Brain microvascular endothelial cell (primary cell): ENCODE data around the gene HAUS7.

Source experiments
- DNase-seq: peaks from one replicate; pipeline ENCODE4 v3.0.0-alpha.2; 2020
- H3K27ac ChIP-seq: fragments of 250-450 bp; sonication (Bioruptor Pico); 2 replicates; pipeline ENCODE4 v1.5.1; 2020; ENCODE audit warnings: mild to moderate bottlenecking, moderate library complexity
- H3K27me3 ChIP-seq: fragments of 250-450 bp; sonication (Bioruptor Pico); replicated peaks from 2 replicates; pipeline ENCODE4 v1.5.1; 2020; ENCODE audit warnings: mild to moderate bottlenecking
- H3K36me3 ChIP-seq: fragments of 250-450 bp; sonication (Bioruptor Pico); replicated peaks from 2 replicates; pipeline ENCODE4 v1.5.1; 2020; ENCODE audit warnings: mild to moderate bottlenecking
- H3K4me3 ChIP-seq: 2 replicates; pipeline ENCODE4 v1.5.1; 2011; ENCODE audit warnings: low read depth, mild to moderate bottlenecking, control low read depth, low read length, moderate library complexity
- CTCF ChIP-seq: IDR thresholded peaks from 2 replicates; pipeline ENCODE4 v1.5.1; 2011; ENCODE audit warnings: low read depth, mild to moderate bottlenecking, moderate library complexity, low read length, control low read depth, inconsistent platforms; ENCODE audit errors: missing control alignments
- in situ Hi-C: cut with HindIII; loops from 2 replicates; pipeline ENCODE4 v1.10.0; 2017; ENCODE audit warnings: low sequenced_read_pairs, low pct_ligation_motif_present

Gene HAUS7

DNA sequence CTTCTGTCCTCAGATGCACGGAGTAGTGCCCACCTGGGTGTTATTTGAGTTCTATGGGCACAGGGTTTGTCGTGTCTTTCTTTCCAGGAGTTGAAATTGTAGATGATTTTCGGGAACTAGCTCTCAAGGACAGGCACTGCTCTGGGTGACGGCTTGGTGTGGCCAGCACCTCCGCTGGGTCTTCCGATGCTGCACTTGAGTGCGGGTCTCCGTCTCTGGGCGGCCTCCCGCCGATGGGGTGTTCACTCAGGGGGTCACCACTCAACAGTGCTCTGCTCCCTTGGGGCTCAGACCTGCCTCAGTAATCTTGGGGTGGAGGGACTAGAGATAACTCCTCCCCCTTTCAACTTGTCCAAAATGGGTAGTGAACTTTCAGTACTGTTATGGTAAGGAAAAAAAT, 56.6 kb downstream of the HAUS7 start:
- Histone ChIP-seq H3K4me3 (no peak overlapping the region), H3K27ac (no peak overlapping the region), H3K36me3 (no peaks in the 10 kb centered on the region), H3K27me3 (peaks cover 3% of the 10 kb centered on the region)
- no peak for TF ChIP-seq CTCF
- no peak for DNase-seq
- in situ Hi-C loops = no loop called here

DNA sequence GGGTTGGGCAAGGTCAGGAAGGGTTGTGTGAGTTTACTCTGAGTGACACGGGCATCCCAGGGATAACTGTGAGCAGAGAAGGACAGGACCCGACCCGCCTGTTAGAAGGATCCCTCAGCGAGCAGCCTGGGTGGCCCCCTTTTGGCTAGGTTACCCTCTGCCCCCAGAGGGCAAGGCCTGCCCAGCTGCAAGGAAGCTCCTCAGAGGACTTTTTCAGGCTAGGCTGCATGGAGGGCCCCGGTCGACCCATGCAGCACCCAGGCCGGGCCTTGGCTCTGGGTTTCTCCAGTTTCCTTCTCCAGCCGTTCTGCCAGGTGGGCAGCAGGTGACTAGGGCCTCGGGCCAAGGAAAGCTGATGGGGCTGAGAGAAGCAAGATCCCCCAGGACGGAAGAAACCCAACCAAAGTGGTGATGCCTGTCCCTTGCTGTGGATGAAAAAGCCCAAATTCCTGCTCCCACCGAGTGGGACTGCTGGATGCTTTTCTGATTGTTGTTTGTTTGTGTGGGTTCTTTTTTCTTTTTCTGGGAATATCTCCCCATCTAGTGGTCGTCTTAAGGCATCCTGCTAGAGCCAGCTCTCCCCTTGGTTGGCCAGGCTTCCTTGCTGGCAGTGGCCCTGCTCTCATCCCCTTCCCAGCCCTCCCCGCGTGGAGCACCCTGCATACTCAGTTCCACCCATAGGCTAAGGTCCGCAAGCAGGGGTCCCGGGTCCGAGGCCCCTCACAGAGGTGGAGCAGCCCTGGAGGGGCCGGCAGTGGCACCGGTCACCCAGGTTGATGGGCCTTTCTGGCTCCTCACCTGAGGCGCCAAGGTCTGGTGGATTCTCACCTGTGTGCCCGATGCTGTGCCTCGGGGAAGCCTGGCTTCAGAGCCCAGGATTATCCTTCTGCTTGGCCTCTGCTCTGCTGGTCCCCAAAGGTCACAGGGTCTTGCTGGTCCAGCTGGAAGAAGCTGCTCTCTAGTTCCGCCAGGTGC, 57.3 kb downstream of the HAUS7 start:
- TF ChIP-seq CTCF = peak; percentile 35

DNA sequence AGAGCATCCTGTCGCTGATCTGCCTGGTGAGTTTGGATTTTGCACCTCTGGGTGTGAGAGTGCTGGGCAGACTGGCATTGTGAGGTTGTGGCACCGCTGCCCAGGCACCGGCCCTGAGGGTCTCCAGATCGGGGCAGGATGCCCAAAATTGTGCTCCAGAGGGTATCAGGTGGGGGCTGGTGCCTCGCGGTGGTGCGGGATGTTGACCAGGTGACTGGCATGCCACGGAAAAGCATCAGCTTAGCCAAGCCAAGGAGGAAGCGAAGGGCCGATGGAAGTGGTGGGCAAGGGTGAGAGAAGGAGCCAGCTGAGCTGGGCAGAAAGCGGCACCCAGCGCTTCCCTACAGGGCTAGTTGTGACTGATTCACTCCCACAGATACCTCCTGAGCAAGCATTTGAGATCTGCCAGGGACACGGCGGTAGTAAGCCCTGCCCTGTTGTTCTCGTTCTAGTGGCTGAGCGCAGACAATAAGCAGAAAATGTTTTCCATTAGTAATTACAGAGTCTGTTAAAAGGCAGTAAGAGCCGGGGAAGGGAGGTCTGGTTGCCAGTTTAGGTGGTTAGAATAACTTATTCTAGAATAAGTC, 58.3 kb downstream of the HAUS7 start:
- Histone ChIP-seq H3K4me3 (no peak overlapping the region), H3K27me3 (peaks cover 3% of the 10 kb centered on the region), H3K36me3 (no peaks in the 10 kb centered on the region), H3K27ac (no peak overlapping the region)
- no peak for TF ChIP-seq CTCF
- in situ Hi-C loops = no loop called here
- DNase-seq = no peak

More for the DNA sequence above, 57.3 kb downstream of the HAUS7 start:
- Histone ChIP-seq H3K4me3 (no peak overlapping the region), H3K27me3 (peaks cover 3% of the 10 kb centered on the region), H3K36me3 (no peaks in the 10 kb centered on the region), H3K27ac (no peak overlapping the region)
- in situ Hi-C loops = no loop called here
- DNase-seq = no peak

GRCh38 chrX:153411255-153411987, 59.0 kb downstream of the HAUS7 start, which contains the start of gene ZFP92:
Gene ZFP92 (plus strand): TSS chrX:153411472. CDS start chrX:153418323, 6,851 bp downstream.
- in situ Hi-C loops = no loop called here
- Histone ChIP-seq H3K27ac (no peak within 1 kb of the TSS), H3K27me3 (peaks cover 3% of the 10 kb centered on the region), H3K36me3 (no peaks in the 10 kb centered on the region), H3K4me3 (peak within 1 kb of the TSS; percentile 46)
- no peak for TF ChIP-seq CTCF
- no peak for DNase-seq

- Histone ChIP-seq H3K36me3 (no peaks in the 10 kb centered on the region), H3K4me3 (peak overlapping the region; percentile 15), H3K27me3 (peaks cover 3% of the 10 kb centered on the region), H3K27ac (no peak overlapping the region)
- no peak for TF ChIP-seq CTCF
- in situ Hi-C loops = no loop called here
- DNase-seq = no peak
Observed at GRCh38 chrX:153410888-153411254, 59.5 kb downstream of the HAUS7 start.
